Measurements from ENCODE around the gene MRRF. TPM values are rescaled to one million over a fixed set of nuclear protein-coding genes. Genes with fewer than 3 reads are reported as not detected.

MRRF gene
- total RNA-seq, 1 donor from 2014 or later = 44.4 TPM

DNA sequence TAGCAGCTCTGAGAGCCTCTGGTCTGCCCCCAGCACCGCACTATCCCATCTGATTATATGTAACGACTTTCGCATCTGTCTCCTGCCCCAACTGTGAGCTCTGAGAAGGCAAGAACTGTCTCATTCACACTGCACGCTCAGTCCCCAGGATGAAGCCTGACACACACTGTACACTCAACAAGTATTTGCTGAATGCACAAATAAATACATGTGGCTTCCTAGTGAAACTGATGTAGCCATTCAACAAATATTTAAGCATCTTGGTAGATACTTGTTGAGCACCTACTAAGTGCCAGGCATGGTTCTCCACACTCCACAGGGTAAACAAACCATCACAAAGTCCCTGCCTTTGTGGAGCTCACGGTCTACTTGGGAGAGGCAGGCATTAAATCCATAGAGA, 71.5 kb downstream of the MRRF start:
- H3F3A ChIP-seq (ENCODE audit: low read depth) = peaks cover 8% of the 10 kb centered on the region
- Mint-ChIP-seq H3K27ac (no peak overlapping the region), H3K4me1 (peaks cover 35% of the 10 kb centered on the region), H3K4me3 (no peak overlapping the region), H3K9me3 (no peaks in the 10 kb centered on the region), H3K36me3 (no peaks in the 10 kb centered on the region), H3K27me3 (ENCODE audit: insufficient read depth, low read depth) (peaks cover 7% of the 10 kb centered on the region)
- peaks cover 28% of the 10 kb centered on the region for H3K4me1 ChIP-seq
- H3K4me2 ChIP-seq = no peak overlapping the region
- no peak overlapping the region for H3K27ac ChIP-seq
- H3K27me3 ChIP-seq = peaks cover 5% of the 10 kb centered on the region
- H4K20me1 ChIP-seq (ENCODE audit: low read depth) = peaks cover 3% of the 10 kb centered on the region
- H3K36me3 ChIP-seq = no peaks in the 10 kb centered on the region
- no peaks in the 10 kb centered on the region for H3K79me2 ChIP-seq (ENCODE audit: low read depth)
- H3K4me3 ChIP-seq = no peak overlapping the region
- H3K9ac ChIP-seq = no peak overlapping the region
- no peak for DNase-seq (ENCODE audit: low spot score)
- no peak overlapping the region for H2AFZ ChIP-seq (replicated peaks)
- H3K9me3 ChIP-seq (ENCODE audit: low read depth) = no peaks in the 10 kb centered on the region
- TF ChIP-seq EZH2phosphoT487 (IDR thresholded peaks at IDR 0.05) = no peak
- TF ChIP-seq CTCF (IDR thresholded peaks at IDR 0.05) = no peak
- TF ChIP-seq EZH2 (IDR thresholded peaks at IDR 0.05) = no peak

GRCh38 chr9:122336866-122337555, 72.3 kb downstream of the MRRF start:
- peaks cover 7% of the 10 kb centered on the region for H3F3A ChIP-seq (ENCODE audit: low read depth)
- H3K36me3 Mint-ChIP-seq = no peaks in the 10 kb centered on the region

DNA sequence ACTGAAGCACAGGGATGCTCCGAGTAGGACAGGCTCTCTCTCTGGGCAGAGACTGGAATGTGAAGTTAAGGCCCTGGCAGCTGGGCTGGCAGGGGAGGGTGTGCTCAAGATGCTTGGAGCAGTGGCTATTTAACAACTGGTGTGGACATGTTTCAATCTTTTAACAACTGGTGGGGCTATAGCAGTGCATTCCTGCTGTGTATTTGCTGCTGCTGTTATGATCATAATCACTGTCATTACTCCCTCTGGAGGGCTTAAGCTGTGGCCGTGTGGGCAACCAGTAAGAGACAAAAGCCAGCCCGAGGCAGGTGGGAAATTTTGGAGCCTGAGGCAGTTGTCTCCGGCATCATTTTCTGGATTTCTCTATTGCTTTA, 72.9 kb downstream of the MRRF start:
- H3F3A ChIP-seq (ENCODE audit: low read depth) = peaks cover 7% of the 10 kb centered on the region
- Mint-ChIP-seq H3K4me3 (no peak overlapping the region), H3K9me3 (no peaks in the 10 kb centered on the region), H3K27me3 (ENCODE audit: insufficient read depth, low read depth) (peaks cover 3% of the 10 kb centered on the region), H3K4me1 (peaks cover 33% of the 10 kb centered on the region), H3K36me3 (no peaks in the 10 kb centered on the region), H3K27ac (no peak overlapping the region)
- H3K27me3 ChIP-seq = peaks cover 5% of the 10 kb centered on the region
- H3K79me2 ChIP-seq (ENCODE audit: low read depth) = no peaks in the 10 kb centered on the region
- peak overlapping the region; percentile 36 for H3K4me3 ChIP-seq
- no peaks in the 10 kb centered on the region for H3K36me3 ChIP-seq
- peak overlapping the region; percentile 78 for H3K4me2 ChIP-seq
- no peak for DNase-seq (ENCODE audit: low spot score)
- H3K4me1 ChIP-seq = peaks cover 25% of the 10 kb centered on the region
- H3K9me3 ChIP-seq (ENCODE audit: low read depth) = no peaks in the 10 kb centered on the region
- H3K27ac ChIP-seq = no peak overlapping the region
- peak overlapping the region; percentile 55 for H2AFZ ChIP-seq (replicated peaks)
- TF ChIP-seq CTCF (IDR thresholded peaks at IDR 0.05) (no peak), EZH2 (IDR thresholded peaks at IDR 0.05) (no peak), EZH2phosphoT487 (IDR thresholded peaks at IDR 0.05) (no peak)
- no peak overlapping the region for H3K9ac ChIP-seq
- H4K20me1 ChIP-seq (ENCODE audit: low read depth) = no peaks in the 10 kb centered on the region

More at GRCh38 chr9:122336866-122337555, 72.3 kb downstream of the MRRF start:
- Histone ChIP-seq H3K4me2 (peak overlapping the region; percentile 78), H3K79me2 (ENCODE audit: low read depth) (no peaks in the 10 kb centered on the region), H3K9me3 (ENCODE audit: low read depth) (no peaks in the 10 kb centered on the region), H3K36me3 (no peaks in the 10 kb centered on the region), H2AFZ (replicated peaks) (peak overlapping the region; percentile 55), H3K9ac (no peak overlapping the region), H3K27me3 (peaks cover 5% of the 10 kb centered on the region), H3K4me3 (peak overlapping the region; percentile 36), H3K4me1 (peaks cover 25% of the 10 kb centered on the region), H4K20me1 (ENCODE audit: low read depth) (peaks cover 1% of the 10 kb centered on the region), H3K27ac (no peak overlapping the region)
- Mint-ChIP-seq H3K4me3 (no peak overlapping the region), H3K4me1 (peaks cover 28% of the 10 kb centered on the region), H3K9me3 (no peaks in the 10 kb centered on the region), H3K27me3 (ENCODE audit: insufficient read depth, low read depth) (peaks cover 6% of the 10 kb centered on the region), H3K27ac (no peak overlapping the region)
- no peak for DNase-seq (ENCODE audit: low spot score)
- TF ChIP-seq EZH2phosphoT487 (IDR thresholded peaks at IDR 0.05) = no peak
- no peak for TF ChIP-seq CTCF (IDR thresholded peaks at IDR 0.05)
- no peak for TF ChIP-seq EZH2 (IDR thresholded peaks at IDR 0.05)
